GM18867 (cell line): ENCODE data around the gene GTPBP4.
"Not testable (repeated sequence)": the region's sequence is repeated elsewhere in the genome, so short reads cannot be mapped to it uniquely, and the experiment has no call there.

ENCODE experiments used
- ATAC-seq: cut with Tn5 transposase; IDR thresholded peaks from one replicate; pipeline ENCODE4 v1.9.1; 2021; ENCODE audit warnings: mild to moderate bottlenecking, moderate library complexity; ENCODE audit not compliant: unreplicated experiment

Gene GTPBP4

GRCh38 chr10:1050554-1050953, 62.3 kb downstream of the GTPBP4 start:
- no peak for ATAC-seq

GRCh38 chr10:1054684-1055083, 66.5 kb downstream of the GTPBP4 start:
- ATAC-seq = no peak

DNA sequence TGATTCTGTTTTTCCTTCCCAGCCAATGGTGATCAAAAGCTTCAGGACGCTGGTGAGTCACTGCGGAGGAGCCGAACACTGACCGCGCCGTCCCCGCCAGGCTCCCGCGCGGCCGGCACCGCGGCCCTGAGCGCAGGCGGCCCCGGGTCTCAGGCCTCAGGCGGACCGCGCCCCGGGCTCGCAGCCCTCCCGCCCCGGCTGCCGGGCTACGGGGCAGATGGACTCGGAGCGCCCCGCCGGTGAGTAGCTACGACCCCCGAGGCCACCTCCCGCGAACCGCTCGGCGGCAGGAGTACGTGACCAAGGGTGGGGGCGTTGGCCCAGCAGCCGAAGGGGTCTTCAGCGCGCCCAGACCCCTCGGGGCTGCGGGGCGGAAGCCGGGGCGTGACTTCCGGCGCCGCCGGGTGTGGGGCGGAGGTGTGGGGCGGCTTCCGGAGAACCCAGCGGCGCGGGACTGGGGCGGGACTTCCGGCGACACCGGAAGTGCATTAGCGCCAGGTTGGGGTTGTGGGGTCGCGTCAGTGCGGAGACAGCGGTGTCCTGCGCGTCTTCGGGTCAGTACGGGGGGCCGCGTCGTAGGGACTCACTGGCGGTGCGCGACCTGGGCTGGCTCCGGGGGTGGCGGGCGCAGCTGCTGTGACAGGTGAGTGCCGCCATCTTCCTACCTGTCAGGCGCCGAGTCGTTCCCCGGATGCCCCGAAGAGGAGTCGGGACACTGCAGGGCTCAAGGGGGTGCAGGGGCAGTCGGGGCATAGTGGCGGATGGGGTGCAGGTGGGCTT, 68.3 kb downstream of the GTPBP4 start, which contains the start of gene WDR37:
WDR37 (plus strand) TSS at position 60 of the 780 bp plus-strand sequence. CDS start 15,771 bp downstream, outside the sequence.
- ATAC-seq = peak; percentile 95

DNA sequence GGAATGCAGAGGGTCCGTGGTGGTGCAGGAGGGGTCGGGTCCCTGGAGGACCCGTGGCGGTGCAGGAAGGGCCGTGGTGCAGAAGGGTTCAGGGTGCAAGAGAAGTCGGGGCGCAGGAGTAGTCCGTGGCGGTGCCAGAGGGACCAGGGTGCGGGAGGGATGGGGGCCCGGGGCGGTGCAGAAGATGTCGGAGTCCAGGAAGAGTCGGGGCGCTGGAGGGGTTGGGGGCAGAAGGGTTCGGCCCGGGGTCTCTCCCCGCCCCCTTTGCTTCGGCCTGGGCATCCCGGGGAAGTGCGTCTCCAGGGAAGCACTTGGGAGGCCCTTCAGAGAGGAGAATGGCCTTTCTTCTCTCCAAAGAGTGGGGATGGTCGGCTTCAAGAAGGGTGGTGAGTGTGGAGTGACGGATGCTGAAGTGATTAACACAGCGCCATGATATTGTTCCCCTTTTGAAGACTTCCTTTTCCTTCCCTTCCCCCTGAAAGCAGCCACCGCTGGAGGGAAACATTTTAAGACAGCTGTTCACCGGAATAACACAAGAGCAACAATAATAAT, 68.9 kb downstream of the GTPBP4 start:
- ATAC-seq = peak; percentile 7

DNA sequence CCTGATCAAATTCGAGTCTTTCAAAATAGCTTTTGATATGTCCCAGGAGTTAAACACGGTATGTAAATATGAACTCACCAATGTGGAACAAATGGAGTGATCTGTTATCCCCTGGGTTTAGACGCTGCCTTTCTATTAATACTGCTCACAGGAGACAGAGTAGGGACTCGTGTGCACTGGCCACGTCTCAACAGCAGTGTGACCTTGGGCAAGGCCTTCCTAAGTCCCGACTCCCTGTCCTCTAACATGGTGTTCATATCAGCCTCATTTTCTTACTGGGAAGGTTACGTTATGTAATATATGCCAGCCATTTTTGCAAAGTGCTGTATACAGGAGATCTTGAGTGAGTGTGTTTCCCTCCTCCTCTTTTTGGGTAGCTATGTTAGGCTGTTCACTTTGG, 69.8 kb downstream of the GTPBP4 start:
- ATAC-seq = no peak

DNA sequence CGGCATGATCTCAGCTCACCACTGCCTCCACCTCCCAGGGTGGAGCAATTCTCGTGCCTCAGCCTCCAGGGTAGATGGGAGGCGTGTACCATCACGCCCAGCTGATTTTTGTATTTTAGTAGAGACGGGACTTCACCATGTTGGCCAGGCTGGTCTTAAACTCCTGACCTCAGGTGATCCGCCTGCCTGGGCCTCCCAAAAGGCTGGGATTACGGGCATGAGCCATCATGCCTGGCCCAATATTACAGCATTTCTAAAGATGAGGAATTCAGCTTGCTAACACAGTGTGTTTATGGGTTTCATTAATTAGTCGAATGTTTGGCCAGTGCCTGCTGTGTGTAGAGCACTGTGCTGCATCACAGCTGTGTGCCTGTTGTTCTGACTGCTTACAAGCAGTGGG, 71.7 kb downstream of the GTPBP4 start:
- ATAC-seq = no peak

GRCh38 chr10:1061930-1062774, 73.9 kb downstream of the GTPBP4 start:
- ATAC-seq = no peak

GRCh38 chr10:1063232-1063865, 75.1 kb downstream of the GTPBP4 start:
- no peak for ATAC-seq

GRCh38 chr10:1064964-1065247, 76.7 kb downstream of the GTPBP4 start:
- ATAC-seq = no peak

- ATAC-seq = not testable (repeated sequence)
Measured at GRCh38 chr10:1066734-1067133, 78.5 kb downstream of the GTPBP4 start.

DNA sequence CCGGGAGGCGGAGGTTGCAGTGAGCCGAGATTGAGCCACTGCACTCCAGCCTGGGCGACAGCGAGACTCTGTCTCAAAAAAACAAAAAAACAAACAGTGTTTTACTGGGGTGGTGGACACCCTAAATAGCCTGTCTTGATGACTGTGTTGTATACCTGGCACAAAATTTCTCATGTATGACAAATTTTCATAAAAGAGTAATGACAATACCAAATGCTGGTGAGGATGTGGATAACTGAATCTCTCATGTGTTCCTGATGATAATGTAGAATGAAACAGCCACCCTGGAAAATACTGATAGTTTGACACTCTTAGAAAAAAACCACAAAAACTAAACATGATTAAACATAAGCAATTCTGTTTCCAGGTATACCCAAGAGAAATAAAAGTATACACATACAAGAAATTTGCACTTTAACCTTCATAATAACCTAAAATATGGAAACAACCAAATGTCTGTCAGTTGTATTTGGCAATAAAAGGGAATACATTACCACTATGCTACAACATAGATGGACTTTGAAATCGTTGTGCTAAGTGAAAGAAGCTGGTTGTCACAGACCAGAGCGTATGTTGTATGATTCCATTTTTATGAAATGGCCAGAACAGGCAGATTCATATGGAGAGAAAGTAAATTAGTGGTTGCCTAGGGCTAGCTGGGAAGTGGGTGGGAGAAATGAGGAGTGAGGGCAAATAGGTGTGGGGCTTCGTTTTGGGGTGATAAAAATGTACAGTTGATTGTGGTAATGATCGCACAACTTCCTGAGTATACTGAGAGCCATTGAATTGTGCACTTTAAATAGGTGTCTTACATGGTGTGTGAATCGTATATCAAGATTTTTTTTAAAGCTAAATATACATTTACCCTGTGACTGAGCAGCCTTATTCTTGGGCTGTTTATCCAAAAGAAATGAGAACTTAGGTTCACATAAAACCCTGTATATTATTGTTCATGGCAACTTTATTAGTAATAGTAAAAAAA, 80.4 kb downstream of the GTPBP4 start:
- ATAC-seq = no peak
